ENCODE data around the gene ROR2. TPM values are rescaled to one million over a fixed set of nuclear protein-coding genes. Genes with fewer than 3 reads are reported as not detected.
A peak's percentile ranks its signal among the peaks of the same experiment; 100 is the strongest.
"Not testable (repeated sequence)": the region's sequence is repeated elsewhere in the genome, so short reads cannot be mapped to it uniquely, and the experiment has no call there.

Gene ROR2
- total RNA-seq: under 0.01 TPM in 1 of 2 replicates, not detected in the other

DNA sequence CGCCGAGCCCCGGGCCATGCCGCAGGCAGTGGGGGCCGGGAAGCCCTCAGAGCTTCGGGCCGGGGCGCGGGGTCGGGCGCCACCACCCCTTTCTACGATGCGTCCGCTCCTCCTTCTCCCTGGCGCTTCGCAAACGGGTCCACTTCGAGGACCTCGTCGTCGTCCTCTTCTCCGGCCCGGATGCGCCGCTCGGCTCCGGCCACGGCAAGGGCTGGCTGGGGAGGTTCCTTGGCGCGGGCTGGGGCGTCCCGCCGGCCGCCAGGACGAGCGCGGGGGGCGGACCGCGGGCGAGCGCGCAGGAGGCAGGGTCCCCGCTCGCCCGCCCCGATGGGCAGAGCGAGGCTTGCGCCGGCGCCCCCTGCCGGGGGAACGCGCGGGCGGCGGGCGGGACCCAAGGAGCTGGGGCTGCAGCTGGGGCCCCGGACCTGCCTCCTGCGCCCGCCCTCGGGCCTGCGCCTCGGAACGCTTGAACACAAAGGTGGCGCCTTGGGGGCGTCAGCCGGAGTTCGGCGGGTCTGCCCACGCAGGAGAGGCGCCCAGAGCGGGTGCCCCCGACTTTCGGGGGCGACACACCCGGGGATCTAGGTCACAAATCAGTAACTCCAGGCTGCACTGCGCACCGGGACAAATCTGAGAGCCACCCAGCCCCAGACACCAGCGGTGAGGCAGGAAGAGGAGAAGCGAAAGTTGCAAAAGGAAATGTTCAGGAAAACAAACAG is at the start of gene ROR2:
TSS of gene ROR2 (minus strand) at position 283 of the 719 bp plus-strand sequence.
- DNase-seq: peak; percentile 53

DNA sequence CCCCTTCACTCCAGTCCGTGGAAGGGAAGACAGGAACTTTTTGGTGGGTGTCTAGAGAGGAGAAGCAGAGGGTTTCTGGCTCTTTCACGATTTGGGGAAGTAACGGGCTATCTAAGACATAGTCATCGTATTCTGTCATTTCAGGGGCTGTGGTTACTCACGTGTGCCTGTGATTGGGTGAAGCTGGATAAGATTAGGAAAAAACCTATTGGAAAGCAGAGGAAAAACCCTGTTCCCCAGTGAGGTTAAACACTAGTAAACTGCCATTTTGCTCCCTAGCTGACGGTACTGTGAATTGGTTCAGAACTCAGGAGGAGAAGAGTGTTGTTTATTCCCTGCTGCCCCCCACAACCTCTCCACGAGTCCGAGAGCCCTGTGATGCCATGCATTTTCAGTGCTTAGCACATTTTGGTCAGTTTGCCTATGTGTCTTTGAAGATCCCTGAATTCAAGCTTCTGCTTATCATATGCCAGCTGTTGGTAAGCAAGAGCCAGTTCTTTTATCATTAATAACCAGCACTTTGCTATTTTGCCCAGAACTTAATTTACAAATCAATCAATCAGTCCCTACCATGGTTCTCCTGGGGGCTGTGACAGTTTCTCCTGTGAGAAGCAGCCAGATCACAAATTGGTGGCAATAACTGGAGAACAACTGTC is 45.1 kb upstream of the ROR2 start:
- DNase-seq: no peak

GRCh38 chr9:91994422-91994821 is 44.4 kb upstream of the ROR2 start:
- DNase-seq: no peak

GRCh38 chr9:91992461-91993041 is 42.5 kb upstream of the ROR2 start:
- no peak for DNase-seq

DNA sequence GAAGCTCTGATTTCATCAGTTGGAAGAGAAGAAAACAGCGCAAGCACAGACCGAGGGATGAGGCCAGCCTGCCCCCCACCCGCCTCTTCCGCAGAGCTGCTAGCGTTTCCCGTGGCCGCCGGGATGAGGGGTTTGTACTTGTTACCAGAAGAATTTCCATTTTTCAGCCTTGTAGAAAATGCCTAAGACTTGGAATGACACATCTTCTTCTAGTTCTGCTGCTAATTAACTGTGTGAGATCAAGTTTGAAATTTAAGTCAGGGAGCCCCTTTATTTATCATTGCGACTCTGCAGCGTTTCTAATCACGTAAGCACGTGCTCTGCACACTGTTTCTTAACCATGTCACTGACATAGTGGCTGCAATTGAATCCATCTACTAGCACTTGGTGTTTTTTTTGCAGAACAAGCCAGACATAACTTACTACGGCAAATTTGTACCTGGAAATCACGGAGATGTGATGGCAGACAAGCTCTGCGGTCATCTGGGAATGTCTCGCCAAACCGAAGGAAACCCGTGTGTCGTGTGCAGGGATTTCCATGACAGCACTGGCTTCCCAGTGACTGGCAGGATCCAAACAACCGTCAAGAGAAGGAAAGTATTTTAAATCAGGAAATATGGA is 41.8 kb upstream of the ROR2 start:
- no peak for DNase-seq

GRCh38 chr9:91986248-91986647 is 36.2 kb upstream of the ROR2 start:
- DNase-seq: no peak

DNA sequence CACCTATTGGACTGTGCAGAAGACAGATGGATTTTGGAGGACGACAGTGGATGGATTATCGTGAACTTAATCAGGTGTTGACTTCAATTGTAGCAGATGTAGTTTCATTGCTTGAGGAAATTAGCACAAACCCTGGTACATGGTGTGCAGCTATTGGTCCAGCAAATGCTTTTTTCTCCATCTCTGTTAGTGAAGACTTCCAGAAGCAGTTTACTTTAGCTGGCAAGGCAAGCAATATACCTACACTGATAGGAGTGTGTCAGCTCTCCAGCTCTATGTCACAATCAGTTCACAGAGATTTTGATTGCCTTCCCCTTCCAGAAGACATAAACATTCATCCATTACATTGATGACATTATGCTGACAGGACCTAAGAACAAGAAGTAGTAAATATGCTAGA is 35.7 kb upstream of the ROR2 start:
- no peak for DNase-seq

DNA sequence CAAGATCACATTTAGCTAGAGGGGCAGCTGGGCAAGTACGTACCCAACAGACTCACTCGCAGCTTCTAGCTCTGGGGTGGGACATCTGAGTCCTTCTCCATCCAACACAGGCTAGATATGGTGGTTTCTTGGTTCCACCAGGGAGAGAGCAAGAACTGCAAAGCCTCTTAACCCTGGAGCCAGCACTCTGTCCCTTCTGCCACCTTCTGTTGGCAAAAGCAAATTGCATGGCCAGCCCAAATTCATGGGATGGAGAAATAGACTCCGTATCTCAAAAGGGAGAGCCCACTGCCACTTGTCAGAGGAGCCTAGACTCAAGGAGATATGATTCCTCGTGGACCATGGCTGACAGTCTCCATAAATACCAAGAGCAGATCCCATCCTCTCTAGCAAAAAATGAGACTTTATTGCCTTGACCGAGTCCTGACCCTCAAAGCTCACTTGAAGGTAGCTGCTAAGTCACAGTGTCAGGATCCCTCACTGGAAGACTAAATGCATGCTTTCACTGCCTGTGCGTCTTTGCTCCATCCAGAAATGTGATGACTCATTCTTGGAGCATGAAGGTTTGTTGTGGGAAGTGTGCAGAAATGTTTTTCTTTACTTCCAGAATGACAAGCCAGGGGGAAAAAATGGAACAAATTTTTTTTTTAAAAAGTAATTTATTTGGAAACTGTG is 28.8 kb upstream of the ROR2 start:
- DNase-seq: peak; percentile 23

DNA sequence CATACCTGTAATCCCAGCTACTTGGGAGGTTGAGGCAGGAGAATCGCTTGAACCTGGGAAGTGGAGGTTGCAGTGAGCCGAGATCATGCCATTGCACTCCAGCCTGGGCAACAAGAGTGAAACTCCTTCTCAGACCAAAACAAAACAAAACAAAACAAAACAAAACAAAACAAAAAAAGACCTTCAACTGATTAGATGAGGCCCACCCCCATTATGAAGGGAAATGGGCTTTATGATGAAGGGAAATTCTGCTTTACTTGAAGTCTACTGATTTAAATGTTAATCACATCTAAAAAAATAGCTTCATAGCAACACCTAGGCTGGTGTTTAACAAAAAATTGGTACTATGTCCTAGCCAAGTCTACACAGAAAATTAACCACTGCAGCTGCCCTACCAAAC is 25.2 kb upstream of the ROR2 start:
- not testable (repeated sequence) for DNase-seq

DNA sequence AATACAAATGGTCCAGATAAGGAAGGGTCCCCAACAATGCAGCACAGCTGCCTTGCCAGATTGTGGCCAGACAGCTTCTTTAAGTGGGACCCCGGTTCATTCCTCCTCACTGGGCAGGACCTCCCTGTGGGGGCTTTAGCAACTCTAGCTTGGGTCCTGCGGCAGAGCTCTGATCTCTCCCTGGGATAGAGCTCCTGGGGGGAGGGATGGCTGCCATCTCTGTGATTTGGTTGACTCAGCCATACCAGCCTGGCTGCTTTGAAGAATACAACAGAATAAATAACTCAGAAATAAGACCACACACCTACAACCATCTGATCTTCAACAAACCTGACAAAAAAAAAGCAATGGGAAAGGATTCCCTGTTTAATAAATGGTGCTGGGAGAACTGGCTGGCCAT is 22.7 kb upstream of the ROR2 start:
- DNase-seq: no peak

GRCh38 chr9:91972076-91972626 is 22.1 kb upstream of the ROR2 start:
- no peak for DNase-seq

- DNase-seq: no peak
Observed at GRCh38 chr9:91967259-91967658, 17.2 kb upstream of the ROR2 start.

GRCh38 chr9:91966503-91966902 is 16.5 kb upstream of the ROR2 start:
- no peak for DNase-seq

DNA sequence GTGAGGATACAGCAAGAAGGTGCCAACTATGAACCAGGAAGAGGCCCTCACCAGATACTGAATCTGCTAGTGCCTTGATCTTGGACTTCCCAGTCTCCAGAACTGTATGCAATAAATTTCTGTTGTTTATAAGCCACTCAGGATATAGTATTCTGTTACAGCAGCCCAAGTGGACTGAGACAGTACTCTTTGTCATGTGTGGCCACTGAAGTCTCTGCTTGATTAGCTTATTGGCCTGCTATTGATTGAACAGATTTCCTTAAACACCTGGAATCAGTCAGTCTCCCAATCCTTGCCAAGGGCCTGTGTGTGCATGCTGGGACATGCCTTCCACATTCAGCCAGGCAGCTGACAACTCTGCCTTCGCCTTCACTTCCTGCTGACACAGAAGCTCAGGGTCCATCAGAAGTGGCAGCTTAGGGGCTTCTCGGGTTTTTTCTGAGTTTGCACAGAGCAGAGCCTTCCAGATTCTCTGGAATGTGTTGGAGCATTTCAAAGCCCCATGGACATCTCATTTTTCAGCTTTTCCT is 13.7 kb upstream of the ROR2 start:
- DNase-seq: no peak

- DNase-seq: no peak
Observed at GRCh38 chr9:91960367-91960766, 10.3 kb upstream of the ROR2 start.

DNA sequence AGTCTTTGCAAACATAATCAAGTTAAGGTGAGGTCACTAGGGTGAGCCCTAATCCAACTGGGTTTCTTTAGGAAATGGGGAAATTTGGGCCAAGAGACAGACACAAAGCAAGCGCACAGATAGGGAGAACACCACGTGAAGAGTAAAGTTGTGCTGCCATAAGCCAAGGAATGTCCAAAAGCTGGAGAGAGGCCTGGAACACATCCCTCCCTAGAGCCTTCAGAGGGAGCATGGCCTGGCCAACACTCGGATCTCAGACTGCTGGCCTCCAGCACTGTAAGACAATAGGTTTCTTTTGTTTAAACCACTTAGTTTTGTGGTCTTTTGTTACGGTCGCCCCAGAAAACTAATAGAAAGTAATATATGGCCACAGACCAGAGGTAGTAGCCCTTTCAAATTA is 8.1 kb upstream of the ROR2 start:
- DNase-seq: no peak

DNA sequence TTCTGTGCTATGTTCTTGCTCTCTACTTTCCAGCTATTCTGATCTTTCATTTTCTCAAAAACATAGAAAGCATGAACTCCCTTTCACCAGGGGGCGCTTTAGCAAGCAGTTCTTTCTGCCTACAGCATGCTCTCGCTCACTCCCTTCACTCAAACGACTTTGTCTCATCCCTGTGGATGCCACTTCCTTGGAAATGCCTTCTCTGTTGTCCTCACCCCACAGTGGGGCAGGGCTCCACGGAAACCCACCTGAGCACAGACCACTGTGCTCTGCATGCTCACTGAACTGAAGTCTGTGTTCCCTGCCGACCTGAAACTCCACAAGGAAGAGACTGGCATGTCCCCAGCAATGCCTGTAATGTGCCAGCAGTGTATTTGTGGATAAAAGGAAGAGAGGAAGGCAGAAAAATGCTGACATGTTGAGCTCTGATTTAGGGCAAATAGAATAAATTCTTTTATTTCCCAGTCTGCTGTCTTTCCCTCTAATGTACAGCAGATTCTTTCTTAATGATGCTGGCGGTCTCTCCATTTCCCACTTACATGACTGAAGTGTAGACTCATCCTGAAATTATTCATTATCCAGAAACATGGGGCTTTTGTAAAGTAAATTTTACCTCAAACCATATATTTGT is 4.9 kb upstream of the ROR2 start:
- peak; percentile 49 for DNase-seq

- no peak for DNase-seq
Observed at GRCh38 chr9:91953718-91954117, 3.7 kb upstream of the ROR2 start.

DNA sequence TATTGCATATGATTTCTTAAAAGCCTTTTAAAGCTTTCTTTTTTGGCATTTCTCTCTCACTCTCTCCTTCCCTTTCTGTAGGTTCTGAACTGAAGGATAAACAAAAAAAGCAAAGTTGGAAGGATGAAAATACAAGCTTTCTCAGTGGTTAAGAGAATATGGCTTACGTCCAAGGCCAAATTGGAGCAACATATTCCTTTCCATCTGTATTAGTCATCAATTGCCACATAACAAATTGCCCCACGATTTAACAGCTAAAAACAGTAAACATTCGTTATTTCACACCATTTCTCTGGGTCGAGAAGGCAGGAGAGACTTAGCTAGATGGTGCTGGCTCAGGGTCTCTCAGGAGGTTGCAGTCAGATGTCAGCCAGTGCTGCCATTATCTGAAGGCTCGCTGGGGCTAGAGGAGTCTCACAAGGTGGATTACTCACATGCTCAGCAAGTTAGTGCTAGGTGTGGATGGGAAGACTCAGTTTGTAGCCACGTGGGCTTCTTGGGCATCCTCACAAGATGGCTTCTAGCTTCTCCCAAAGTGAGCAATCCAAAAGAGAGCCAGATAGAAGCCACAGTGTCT is 2.0 kb upstream of the ROR2 start:
- no peak for DNase-seq

DNA sequence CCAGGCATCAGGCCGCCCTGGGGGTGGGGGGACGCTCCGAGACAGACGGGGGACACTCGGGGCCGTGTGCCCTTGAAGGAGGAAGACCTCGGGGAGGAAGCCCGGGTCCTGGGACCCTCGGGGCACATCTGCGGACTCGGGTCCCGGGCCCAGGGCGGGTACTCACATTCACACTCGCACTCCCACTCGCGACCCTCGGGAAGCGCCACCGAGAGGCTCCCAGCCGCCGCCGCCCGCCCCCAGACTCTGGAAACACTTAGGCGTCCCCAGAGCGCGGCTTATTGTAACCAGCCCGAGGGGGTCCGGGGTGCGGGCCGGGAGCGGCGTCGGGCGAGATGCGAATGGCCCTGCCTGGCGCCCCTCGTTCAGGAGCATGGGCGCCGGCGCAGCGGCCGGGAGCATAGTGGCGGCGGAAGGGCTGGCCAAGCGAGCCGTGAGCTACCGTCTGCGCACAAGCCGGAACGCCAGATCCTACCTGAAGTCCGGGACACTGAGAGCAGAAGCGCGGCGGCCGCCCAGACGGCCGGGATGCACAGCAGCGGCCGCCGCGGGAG is 559 bp downstream of the ROR2 start:
- peak; percentile 3 for DNase-seq

Data from dermis blood vessel endothelial cell (primary cell).